PFSK-1 (cell line): ENCODE measurements around the gene RGPD8.

Experiments
- SIN3A ChIP-seq: IDR thresholded peaks from 2 replicates; pipeline ENCODE4 v1.6.1; 2012; ENCODE audit warnings: mild to moderate bottlenecking, low read length, moderate library complexity, borderline replicate concordance; ENCODE audit not compliant: insufficient read depth

Gene RGPD8

GRCh38 chr2:112321375-112322320 is 111.8 kb downstream of the RGPD8 start:
- no peak for TF ChIP-seq SIN3A
